ENCODE measurements around the gene ABCG1. TPM values are rescaled to one million over a fixed set of nuclear protein-coding genes. Genes with fewer than 3 reads are reported as not detected.

ABCG1 gene
- total RNA-seq, 2 donors from 2014 or later = 11.8 to 12.4 TPM

DNA sequence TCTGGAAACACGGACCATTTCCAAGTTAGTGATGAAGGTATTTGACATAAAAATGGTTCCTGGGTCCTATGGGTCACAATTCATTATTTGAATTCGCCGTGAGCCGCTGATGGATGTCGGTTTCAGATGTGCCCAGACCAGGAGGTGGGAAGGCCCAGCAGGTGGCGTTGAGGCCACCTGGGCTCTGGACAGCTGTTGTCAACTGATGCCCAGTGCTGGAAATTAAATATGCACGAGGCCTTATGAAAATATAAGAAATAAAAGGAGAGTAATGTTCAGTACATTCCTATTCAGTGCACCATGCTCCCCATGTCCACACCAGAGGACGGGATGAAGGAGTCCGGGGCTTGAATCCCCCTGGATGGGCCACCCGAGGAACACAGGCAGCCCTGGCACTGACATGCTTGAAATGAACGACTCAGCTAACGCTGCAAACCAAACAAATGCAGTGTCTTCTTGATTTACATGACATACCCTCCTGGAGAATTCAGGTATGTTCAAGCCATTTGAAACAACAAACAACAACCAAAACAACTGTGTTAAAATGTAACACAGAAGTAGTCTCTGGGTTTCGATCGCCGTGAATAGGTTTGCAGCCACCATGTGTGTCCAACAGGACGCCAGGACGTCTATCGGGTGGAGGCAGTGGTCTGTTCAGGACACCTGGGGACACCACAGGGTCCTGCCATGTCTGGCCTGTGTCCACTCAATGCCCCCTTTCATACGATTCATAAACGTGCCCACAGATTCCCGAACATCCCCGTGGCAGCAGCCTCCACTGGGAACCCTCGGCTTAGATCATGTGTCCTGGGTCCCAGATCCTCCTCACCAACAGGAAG, 90.2 kb downstream of the ABCG1 start:
- DNase-seq (ENCODE audit: low spot score) = no peak
- intact Hi-C loops (cut with DNase I) = no loop called here

DNA sequence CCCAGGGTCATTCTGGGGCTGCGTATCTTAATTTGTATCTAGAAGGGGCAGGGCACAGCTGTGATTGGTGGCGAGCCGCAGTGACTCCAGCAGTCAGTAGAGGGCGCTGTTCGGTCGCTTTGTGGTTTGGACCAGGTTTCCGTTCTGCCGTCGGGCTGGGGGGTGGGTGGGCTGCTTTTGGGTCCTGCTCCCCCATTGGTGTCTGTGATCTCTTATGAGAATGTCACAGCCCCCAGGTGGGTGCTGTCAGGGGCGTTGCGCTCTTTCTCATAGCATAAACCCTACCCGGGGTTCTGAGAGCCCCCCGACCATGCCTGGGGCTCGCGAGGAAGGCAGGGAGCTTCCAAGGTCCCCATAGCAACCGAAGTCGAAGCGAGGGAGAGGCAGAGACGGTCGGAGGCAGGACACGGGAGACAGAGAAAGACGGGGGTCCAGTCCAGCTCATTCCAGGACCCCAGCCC, 90.8 kb downstream of the ABCG1 start:
- intact Hi-C loops (cut with DNase I) = no loop called here
- DNase-seq (ENCODE audit: low spot score) = no peak

DNA sequence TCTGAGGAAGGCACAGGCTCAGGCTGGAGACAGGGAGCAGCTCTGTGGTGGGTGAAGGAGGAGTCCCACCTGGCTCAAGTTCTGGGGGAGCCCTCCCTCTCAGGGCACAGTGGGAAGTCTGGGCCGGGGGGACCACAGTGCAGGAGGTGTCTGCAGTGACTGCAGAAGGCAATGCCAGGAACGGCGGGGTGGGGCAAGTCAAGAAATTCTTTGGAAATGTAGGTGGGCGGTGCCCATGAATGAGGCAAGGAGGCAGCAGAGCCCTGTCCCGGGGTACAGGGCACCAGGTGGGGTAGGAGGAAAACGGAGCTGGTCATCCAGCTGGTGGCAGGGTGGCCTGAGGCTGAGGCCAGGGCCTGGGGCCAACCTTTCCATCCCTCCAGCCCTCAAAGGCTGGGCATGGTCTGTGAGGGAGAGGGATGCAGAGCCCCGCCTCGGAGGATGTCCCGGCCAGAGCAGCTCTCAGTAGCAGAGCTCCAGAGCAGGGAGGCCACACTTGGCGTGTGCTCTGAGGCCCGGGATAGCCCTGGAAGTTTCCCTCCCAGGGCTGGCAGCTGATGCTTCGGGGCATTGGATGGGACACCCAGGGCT, 91.6 kb downstream of the ABCG1 start:
- no peak for DNase-seq (ENCODE audit: low spot score)
- intact Hi-C loops (cut with DNase I) = no loop called here

DNA sequence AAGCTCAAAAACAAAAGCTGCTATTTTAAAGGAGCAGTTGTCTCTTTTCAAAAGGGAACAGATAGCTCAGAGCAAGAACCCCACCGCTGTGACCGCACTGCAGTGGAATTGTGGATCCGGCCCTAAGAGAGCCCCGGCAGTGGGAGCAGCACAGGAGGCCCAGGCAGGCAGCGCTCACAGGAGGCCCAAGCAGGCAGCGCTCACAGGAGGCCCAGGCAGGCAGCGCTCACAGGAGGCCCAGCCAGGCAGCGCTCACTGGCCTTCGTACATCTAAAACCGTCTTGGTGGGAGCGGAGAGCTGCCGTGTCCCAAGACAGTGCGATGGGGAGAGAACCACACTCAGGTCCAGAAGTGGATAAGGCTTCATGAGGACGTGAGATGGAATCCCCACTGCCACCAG, 92.2 kb downstream of the ABCG1 start:
- no peak for DNase-seq (ENCODE audit: low spot score)
- intact Hi-C loops (cut with DNase I) = no loop called here

DNA sequence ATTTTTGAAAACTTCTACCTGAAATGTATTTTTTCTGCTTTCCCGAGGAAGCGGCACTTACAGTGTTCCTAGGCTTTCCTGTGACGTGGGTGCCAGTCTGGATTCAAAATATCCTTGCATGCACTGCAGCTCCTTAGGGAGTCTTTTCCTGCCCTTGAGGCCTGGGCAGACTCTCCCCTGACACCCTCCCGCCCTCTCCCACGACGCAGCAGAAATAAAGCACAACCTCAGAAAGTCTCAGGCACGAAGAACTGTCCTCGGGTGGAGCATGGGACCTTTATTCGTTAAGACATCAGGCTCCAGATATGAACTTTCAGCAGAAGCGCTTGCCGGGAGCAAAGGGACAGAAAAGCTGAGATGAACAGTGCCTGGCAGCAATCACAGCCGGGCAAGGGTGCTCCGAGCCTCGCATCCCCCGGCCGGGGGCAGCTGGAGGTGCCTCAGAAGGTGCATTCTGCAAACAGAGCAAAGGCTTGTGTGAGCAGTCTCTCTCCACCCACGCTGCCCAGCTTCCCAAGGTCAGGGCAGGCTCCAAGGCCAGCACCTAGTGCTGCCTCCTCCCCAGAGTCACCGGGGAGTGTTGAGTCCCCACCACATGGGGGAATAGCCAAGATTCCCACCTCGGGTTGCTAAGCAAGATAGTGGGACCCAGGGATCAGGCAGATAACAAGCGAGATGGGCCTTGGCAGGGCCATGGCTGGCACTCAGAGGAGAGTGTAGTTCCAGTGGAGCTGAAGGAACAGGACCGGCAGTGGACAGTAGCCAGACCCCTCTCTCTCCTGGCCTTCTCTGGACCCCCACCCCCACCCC, 93.1 kb downstream of the ABCG1 start:
- intact Hi-C loops (cut with DNase I) = no loop called here
- no peak for DNase-seq (ENCODE audit: low spot score)

DNA sequence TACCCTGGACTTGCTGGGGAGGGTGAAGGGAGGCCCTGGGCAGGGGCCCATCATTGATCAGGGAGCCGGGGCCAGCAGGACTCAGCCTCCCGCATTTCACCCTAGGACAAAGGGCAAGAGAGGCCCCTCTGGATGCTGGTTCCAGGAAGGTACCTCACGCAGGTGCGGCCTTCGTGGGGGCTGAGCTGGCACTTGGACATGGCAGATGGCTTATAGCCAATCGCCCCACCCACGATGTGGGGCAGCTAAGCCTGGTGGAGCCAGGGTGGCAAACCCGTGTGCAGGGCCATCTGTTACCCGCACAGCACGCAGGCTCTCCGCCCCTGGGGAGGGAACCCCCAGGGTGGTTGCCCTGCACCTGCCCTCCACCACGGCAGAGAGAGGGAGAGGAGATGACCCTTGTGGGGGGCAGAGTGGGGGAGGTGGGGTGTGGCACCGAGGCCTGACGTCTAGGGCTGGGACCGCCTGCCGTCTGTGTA, 93.7 kb downstream of the ABCG1 start:
- intact Hi-C loops (cut with DNase I) = no loop called here
- DNase-seq (ENCODE audit: low spot score) = no peak

DNA sequence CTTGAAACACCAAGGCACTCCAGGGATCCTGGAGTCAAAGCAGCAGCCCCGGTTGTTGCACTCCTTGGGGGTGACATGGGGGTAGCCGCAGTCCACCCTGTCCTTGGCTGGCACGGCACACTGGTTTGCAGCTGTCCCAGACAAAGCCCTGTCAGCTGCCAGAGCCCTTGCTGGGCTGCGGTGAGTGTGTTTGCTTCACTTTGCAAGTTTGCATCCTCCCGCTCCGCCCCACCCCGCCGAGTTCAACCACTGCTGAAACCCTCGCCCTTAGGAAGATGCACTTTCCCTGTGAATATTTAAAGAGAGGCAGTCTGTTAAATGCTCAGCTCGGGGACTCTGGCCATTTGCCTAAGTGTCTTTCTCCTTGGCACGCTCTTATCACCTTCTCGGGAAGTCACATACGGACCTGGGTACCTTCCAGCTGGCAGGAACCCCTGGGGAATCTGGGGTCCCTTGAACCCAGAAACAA, 94.6 kb downstream of the ABCG1 start:
- intact Hi-C loops (cut with DNase I) = no loop called here
- no peak for DNase-seq (ENCODE audit: low spot score)

DNA sequence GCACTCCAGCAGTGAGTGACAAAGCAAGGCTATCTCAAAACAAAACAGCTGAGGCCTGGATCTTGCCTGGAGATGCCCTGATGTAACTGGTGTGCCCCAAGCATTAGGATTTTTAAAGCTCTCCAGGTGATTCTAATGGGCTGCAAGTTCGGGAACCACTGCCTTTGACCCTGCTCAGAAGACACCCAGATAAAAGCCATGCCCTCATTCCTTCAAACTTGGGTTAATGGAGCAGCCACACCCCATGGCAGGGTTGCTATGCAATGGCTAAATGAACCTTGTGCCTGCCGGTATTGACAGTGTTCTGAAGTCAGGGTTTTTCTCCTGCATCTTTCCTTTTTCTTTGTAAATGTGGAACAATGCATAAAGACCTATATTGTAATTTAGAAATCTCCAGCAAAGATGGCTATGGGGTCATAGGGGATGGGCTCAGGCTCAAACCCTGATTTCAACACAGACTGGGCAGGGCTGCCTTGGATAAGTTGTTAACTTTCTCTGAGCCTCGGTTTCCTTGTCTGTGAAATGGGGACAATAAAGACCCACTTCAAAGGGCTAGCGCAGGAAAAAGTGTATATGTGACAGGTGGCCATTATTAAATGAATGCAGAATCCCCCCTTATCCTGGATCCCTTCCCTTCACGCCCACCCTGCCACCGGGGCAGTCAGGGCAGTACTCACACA, 95.8 kb downstream of the ABCG1 start:
- no peak for DNase-seq (ENCODE audit: low spot score)
- intact Hi-C loops (cut with DNase I) = no loop called here

DNA sequence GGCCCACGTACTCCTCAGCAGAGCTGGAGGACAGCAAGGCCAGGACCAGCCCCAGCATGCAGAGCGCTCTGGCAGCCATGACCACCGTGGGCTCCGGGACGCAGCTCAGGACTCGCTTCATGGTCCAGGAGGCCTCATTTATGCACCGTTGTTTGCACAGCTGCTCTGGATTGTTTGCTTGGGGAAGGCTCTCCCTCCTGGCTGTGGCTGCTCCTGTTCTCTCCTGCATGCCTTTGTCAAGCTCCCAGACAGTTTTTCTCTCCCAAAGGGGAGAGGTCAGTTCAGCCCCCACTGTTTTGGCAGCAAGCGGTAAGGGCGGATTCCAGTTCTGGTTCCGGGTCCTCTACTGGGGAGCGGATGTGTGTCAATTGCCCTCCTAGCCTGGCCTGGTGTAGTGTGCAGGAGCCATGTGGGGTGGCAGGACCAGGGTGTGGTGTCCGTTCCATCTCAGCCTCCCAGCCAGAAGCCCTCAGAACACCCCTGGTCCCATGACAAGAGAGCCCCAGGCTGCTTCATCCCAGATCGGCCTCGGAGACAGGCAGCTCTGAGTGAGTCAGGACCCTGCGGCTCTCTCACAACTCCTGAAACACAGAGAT, 96.5 kb downstream of the ABCG1 start, which contains the start of gene TFF3:
Gene TFF3 (minus strand): TSS at position 114 of the 596 bp plus-strand sequence. CDS start 35 bp downstream, at position 79.
- no peak for DNase-seq (ENCODE audit: low spot score)
- intact Hi-C loops (cut with DNase I) = no loop called here

DNA sequence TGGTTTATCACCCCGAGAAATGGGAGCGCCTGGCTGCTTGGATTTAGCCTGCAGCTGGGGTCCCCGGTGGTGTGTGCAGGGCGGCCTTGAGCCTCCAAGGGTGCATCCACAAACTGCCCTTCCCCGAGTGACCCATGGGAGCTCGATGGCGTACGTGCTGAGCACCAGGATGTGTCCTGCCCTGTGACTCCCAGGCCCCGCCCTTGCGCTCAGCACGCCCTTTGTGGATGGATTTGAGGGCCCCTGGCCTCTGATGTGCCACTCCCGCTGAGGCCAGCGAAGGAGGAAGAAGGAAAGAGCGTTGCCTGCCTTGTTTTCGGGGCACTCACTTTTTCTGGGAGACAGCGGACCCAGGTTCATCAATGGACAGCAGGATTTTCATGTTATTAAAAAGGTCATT, 98.0 kb downstream of the ABCG1 start:
- intact Hi-C loops (cut with DNase I) = no loop called here
- no peak for DNase-seq (ENCODE audit: low spot score)

DNA sequence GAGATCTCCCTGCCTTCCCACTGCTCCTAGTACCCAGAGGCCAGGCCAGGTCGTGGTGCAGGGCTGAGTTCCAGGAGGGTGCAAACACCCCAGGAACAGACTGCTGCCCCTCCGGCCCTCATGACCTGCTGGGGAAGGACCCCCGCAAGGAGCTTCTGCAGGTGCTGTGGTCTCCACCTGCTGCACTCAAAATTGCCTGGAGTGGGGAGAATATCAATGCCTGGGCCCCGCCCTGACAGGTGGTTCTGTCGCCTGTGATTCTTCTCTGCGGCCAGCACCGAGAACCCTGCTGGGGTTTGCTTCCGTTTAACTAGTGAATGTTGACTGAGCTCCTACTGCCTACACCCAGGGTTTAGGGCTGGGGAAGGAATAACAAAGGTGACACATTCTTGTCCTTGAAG, 98.4 kb downstream of the ABCG1 start:
- intact Hi-C loops (cut with DNase I) = no loop called here
- DNase-seq (ENCODE audit: low spot score) = no peak

DNA sequence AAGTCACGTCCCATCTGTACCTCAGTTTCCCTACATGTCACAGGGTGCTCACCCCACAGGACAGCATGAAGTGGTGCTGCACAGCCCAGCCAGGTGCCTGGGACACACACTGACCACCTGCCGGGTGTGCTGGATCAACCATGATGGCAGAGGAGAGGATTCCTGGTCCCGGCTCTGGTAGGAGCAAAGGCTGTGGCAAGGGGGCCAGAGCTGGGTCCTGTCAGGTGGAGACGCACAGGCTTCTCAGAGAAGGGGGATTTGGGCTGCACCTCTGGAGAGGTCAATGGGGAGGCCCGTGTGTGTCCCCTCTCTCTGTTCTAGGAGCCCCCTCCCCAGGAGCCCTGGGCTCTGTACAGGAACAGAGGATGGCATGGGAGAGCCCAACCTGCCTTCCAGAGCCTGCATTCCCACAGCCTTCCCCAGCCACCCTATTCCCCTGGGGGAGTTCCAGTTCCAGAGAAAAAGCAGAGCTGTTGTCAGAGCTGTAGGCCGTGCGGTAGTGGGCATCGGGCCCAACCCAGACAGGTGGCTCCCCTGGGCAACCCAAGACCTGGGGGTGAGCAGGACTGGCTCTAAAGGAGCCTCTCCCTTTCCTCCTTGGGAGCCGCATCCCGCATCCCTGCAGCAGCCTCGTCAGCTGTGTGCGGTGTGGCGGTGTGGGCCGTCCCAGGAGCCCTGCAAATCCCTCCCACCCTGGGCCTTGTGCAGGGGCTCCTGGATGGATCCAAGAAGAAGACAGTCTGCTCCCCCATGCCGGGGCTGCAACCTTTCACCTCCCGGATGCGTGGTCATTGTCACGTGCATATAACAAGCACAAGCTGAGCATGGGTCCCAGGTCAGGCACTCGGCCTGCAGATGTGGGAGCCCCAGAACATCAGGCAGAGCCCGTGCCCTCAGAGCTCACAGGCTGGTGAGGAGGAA, 99.1 kb downstream of the ABCG1 start:
- DNase-seq (ENCODE audit: low spot score) = no peak
- intact Hi-C loops (cut with DNase I) = no loop called here

DNA sequence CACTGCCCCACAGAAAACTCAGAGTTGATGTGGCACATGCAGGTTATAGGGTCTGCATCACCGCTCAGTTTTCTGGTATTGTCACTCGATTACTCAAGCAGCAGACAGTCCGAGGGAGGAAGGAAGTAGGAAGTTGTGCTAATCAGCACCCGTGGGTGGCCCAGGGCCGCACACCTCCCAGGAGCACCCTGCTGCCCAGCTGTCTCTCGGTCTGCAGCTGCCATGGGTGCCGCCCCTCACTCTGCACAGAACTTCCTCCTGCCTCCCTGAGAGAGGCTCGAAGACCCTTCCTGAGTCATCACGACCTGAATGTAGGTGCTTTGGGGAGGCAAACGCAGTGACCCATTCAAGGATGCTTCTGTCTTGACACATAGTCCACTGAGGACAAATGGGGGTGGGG, 100.4 kb downstream of the ABCG1 start:
- intact Hi-C loops (cut with DNase I) = no loop called here
- no peak for DNase-seq (ENCODE audit: low spot score)

DNA sequence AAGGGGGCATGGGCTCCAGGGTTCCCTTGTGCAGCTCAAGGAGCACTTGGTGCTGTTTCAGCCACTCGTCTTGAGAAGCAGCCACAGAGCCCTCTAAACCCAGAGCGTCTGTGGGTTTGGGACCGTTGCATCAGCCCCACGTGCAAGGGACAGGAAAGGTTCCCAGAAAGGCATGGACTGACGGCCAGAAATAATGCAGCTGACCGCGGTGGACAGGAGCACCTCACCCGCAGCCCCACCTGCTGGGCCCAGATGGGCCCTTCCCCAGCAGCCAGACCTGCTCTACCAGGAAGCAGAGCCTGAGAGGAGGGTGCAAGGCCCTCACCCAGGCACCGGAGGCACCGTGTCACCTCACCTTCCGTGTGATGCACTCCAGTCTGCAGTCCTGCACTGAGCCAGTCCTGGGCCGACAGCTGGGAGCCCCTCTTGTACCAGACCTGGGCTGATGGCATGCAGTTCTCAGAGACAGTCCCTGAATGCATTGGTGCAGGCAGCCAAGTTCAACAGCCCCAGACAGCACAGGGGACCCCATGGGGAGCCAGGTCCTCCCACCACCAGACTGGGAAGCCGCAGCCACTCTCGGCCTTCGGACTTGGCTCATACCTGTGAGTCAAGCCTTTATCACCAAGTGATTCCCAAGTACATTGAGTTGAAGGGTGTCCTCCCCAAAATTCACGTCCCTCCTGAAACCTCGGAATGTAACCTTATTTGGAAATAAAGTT, 101.1 kb downstream of the ABCG1 start:
- intact Hi-C loops (cut with DNase I) = no loop called here
- DNase-seq (ENCODE audit: low spot score) = no peak

DNA sequence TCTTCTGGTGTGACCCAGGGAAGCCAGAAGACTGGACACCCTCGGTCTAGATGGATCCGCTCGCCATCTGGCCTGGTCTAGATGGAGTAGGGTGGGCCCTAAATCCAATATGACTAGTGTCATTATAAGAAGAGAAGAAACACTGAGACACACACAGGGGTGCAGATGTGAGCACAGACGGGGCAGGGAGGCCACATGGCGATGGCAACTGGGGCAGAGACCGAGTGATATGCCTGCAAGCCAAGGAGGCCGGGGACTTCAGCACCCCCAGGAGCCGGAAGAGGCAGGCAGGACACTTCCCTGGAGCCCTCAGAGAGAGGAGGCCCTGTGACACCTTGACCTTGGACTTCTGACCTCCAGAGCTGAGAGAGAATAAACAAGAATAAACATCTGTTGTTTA, 101.9 kb downstream of the ABCG1 start:
- intact Hi-C loops (cut with DNase I) = no loop called here
- no peak for DNase-seq (ENCODE audit: low spot score)

DNA sequence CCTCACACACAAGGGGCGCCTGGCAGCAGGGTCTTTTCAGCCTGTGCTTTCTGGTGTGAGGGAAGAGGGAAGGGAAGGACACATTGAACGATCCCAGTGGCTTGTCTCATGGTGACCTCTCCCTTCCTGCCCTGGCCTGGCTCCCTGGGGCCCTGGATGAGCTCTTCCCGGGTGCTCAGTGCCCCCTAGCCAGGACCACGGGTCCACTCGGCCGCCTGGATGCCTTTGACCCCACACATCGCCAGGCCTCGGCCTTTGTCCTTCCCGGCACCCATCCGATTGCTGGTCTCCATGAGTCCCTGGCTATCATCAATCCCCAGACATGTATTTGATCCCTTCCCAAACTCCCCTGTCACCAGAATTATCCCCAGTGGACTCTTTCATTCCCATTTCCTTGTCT, 102.3 kb downstream of the ABCG1 start:
- intact Hi-C loops (cut with DNase I) = no loop called here
- no peak for DNase-seq (ENCODE audit: low spot score)

DNA sequence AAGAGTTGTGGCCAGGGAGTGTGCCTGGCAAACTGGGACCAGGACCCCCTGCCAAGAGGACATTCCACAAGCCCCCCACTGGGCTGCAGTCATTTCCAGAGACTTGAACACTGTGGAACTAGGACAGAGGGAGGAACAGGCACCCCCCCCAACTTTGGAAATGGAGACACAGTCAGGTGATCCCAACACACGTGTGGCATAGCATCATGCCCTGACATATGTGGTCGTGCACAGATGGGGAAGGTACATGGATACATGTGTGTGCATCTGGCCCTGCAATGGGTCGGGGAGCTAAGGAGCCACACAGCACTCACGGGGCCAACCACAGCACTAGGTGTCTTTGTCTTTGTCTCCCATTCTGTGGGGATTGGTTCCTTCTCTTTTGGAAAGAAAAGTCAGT, 102.9 kb downstream of the ABCG1 start:
- intact Hi-C loops (cut with DNase I) = no loop called here

More for the DNA sequence above, 102.9 kb downstream of the ABCG1 start:
- no peak for DNase-seq (ENCODE audit: low spot score)
